WTC11 (cell line): Measurements from ENCODE around the gene MACO1.

Experiments
- ELF4 ChIP-seq: sonication (generic); formaldehyde crosslinking; IDR thresholded peaks from 2 replicates; pipeline ENCODE4 v1.8.1; 2022; ENCODE audit warnings: low read depth, mild to moderate bottlenecking, moderate library complexity, missing genetic modification reagents
- ETV6 ChIP-seq: sonication (generic); formaldehyde crosslinking; IDR thresholded peaks from 2 replicates; pipeline ENCODE4 v1.8.1; 2022; ENCODE audit warnings: mild to moderate bottlenecking, missing genetic modification reagents
- ZNF219 ChIP-seq: sonication (generic); formaldehyde crosslinking; IDR thresholded peaks from 2 replicates; pipeline ENCODE4 v1.8.0; 2023; ENCODE audit warnings: missing genetic modification reagents, mild to moderate bottlenecking, borderline replicate concordance
- TF ChIP-seq, protein P1 (sequence below): fragments of 200-600 bp; IDR thresholded peaks from 2 replicates; pipeline ENCODE4 v1.8.0; 2022; ENCODE audit warnings: antibody characterized with exemption
- TF ChIP-seq, protein P2 (sequence below): sonication (generic); formaldehyde crosslinking; IDR thresholded peaks from 2 replicates; pipeline ENCODE4 v1.8.1; 2023; ENCODE audit warnings: mild to moderate bottlenecking, moderate library complexity, missing genetic modification reagents
- TF ChIP-seq, protein P3 (sequence below): fragments of 250-450 bp; sonication (Bioruptor Pico); IDR thresholded peaks from 2 replicates; pipeline ENCODE4 v2.1.2; 2022; ENCODE audit warnings: mild to moderate bottlenecking, moderate library complexity
- TF ChIP-seq, protein P4 (sequence below): sonication (generic); formaldehyde crosslinking; conservative IDR thresholded peaks from 2 replicates; pipeline ENCODE4 v1.8.1; 2022; ENCODE audit warnings: mild to moderate bottlenecking, missing genetic modification reagents
- TF ChIP-seq, protein P5 (sequence below): sonication (generic); formaldehyde crosslinking; IDR thresholded peaks from 2 replicates; pipeline ENCODE4 v1.8.1; 2023; ENCODE audit warnings: mild to moderate bottlenecking, missing genetic modification reagents, borderline replicate concordance

DNA sequence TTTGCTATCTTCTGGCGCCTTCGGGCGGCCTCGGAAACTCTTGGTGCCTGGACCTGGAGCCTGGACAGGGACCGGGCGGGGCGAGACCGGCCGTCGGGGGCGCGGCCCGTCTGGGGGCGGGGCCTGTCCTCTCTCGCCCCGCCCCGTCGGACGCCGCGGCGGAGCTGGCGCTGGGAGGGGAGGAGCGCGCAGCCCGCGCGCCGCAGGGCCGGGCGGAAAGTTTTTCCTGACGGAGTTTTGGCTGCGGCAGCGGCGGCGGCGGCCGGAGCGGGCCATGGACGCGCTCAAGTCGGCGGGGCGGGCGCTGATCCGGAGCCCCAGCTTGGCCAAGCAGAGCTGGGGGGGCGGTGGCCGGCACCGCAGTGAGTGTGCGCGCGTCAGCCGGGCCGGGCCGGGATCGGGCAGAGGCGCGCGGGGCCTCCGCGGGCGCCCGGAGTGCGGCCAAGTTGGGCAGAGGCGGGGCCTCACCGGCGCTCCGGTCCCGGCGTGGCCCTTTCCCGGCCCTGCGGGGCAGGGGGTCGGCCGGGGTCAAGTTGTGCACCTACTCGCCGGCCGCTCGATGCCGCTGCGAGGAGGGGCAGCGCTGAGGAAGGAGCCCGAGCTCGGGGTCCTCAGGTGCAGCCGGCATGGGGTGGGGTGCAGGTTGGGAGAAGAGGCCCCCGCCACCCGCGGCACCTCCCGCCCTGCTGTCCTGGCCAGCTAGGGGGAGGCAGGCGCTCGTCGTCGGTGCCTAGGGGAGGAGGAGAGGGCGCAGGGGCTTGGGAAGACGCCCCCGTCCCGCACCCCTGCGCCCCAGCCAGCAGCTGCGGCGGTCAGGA, 112.9 kb downstream of the MACO1 start, which contains the start of gene LDLRAP1:
- TF ChIP-seq, protein P1, sequence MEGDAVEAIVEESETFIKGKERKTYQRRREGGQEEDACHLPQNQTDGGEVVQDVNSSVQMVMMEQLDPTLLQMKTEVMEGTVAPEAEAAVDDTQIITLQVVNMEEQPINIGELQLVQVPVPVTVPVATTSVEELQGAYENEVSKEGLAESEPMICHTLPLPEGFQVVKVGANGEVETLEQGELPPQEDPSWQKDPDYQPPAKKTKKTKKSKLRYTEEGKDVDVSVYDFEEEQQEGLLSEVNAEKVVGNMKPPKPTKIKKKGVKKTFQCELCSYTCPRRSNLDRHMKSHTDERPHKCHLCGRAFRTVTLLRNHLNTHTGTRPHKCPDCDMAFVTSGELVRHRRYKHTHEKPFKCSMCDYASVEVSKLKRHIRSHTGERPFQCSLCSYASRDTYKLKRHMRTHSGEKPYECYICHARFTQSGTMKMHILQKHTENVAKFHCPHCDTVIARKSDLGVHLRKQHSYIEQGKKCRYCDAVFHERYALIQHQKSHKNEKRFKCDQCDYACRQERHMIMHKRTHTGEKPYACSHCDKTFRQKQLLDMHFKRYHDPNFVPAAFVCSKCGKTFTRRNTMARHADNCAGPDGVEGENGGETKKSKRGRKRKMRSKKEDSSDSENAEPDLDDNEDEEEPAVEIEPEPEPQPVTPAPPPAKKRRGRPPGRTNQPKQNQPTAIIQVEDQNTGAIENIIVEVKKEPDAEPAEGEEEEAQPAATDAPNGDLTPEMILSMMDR = no peak
- TF ChIP-seq, protein P2, sequence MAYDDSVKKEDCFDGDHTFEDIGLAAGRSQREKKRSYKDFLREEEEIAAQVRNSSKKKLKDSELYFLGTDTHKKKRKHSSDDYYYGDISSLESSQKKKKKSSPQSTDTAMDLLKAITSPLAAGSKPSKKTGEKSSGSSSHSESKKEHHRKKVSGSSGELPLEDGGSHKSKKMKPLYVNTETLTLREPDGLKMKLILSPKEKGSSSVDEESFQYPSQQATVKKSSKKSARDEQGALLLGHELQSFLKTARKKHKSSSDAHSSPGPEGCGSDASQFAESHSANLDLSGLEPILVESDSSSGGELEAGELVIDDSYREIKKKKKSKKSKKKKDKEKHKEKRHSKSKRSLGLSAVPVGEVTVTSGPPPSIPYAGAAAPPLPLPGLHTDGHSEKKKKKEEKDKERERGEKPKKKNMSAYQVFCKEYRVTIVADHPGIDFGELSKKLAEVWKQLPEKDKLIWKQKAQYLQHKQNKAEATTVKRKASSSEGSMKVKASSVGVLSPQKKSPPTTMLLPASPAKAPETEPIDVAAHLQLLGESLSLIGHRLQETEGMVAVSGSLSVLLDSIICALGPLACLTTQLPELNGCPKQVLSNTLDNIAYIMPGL (CRISPR knock-in tag) = peak; percentile 28; the same call in 1 of the 2 replicates
- TF ChIP-seq, protein P3, sequence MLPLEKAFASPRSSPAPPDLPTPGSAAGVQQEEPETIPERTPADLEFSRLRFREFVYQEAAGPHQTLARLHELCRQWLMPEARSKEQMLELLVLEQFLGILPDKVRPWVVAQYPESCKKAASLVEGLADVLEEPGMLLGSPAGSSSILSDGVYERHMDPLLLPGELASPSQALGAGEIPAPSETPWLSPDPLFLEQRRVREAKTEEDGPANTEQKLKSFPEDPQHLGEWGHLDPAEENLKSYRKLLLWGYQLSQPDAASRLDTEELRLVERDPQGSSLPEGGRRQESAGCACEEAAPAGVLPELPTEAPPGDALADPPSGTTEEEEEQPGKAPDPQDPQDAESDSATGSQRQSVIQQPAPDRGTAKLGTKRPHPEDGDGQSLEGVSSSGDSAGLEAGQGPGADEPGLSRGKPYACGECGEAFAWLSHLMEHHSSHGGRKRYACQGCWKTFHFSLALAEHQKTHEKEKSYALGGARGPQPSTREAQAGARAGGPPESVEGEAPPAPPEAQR (CRISPR knock-in tag) = no peak
- TF ChIP-seq ZNF219 (CRISPR knock-in tag) (no peak), ETV6 (peak; percentile 57), ELF4 (CRISPR knock-in tag) (no peak)
- TF ChIP-seq, protein P4, sequence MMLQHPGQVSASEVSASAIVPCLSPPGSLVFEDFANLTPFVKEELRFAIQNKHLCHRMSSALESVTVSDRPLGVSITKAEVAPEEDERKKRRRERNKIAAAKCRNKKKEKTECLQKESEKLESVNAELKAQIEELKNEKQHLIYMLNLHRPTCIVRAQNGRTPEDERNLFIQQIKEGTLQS (CRISPR knock-in tag) = no peak
- TF ChIP-seq, protein P5, sequence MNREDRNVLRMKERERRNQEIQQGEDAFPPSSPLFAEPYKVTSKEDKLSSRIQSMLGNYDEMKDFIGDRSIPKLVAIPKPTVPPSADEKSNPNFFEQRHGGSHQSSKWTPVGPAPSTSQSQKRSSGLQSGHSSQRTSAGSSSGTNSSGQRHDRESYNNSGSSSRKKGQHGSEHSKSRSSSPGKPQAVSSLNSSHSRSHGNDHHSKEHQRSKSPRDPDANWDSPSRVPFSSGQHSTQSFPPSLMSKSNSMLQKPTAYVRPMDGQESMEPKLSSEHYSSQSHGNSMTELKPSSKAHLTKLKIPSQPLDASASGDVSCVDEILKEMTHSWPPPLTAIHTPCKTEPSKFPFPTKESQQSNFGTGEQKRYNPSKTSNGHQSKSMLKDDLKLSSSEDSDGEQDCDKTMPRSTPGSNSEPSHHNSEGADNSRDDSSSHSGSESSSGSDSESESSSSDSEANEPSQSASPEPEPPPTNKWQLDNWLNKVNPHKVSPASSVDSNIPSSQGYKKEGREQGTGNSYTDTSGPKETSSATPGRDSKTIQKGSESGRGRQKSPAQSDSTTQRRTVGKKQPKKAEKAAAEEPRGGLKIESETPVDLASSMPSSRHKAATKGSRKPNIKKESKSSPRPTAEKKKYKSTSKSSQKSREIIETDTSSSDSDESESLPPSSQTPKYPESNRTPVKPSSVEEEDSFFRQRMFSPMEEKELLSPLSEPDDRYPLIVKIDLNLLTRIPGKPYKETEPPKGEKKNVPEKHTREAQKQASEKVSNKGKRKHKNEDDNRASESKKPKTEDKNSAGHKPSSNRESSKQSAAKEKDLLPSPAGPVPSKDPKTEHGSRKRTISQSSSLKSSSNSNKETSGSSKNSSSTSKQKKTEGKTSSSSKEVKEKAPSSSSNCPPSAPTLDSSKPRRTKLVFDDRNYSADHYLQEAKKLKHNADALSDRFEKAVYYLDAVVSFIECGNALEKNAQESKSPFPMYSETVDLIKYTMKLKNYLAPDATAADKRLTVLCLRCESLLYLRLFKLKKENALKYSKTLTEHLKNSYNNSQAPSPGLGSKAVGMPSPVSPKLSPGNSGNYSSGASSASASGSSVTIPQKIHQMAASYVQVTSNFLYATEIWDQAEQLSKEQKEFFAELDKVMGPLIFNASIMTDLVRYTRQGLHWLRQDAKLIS (CRISPR knock-in tag) = no peak
